H9 (cell line): ENCODE results near the gene HHAT. TPM values are rescaled to one million over a fixed set of nuclear protein-coding genes. Genes with fewer than 3 reads are reported as not detected.

Source experiments
- DNase-seq: peaks from one replicate; pipeline ENCODE4 v3.0.0-alpha.2; 2017
- H2AFZ ChIP-seq: one replicate; pipeline ENCODE4 v1.6.1; 2013; ENCODE audit warnings: mild to moderate bottlenecking, low read length, control low read depth, moderate library complexity
- H2AK5ac ChIP-seq: 2 replicates; pipeline ENCODE4 v1.6.1; 2013; ENCODE audit warnings: low read length, control low read depth, mixed read lengths; ENCODE audit not compliant: insufficient read length
- H2BK120ac ChIP-seq: one replicate; pipeline ENCODE4 v1.6.1; 2013; ENCODE audit warnings: low read depth, mild to moderate bottlenecking, low read length, control low read depth, inconsistent platforms; ENCODE audit not compliant: poor library complexity, severe bottlenecking
- H2BK12ac ChIP-seq: 2 replicates; pipeline ENCODE4 v1.6.1; 2013; ENCODE audit warnings: low read length, control low read depth, mixed read lengths, low read depth; ENCODE audit not compliant: insufficient read length
- H2BK15ac ChIP-seq: 2 replicates; pipeline ENCODE4 v1.6.1; 2013; ENCODE audit warnings: low read depth, low read length, control low read depth
- H2BK20ac ChIP-seq: one replicate; pipeline ENCODE4 v1.6.1; 2013; ENCODE audit warnings: low read depth, mild to moderate bottlenecking, low read length, control low read depth, inconsistent platforms; ENCODE audit not compliant: poor library complexity, severe bottlenecking
- H2BK5ac ChIP-seq: 2 replicates; pipeline ENCODE4 v1.6.1; 2013; ENCODE audit warnings: low read length, control low read depth, mixed read lengths; ENCODE audit not compliant: insufficient read length
- H3K14ac ChIP-seq: 2 replicates; pipeline ENCODE4 v1.6.1; 2013; ENCODE audit warnings: low read length, control low read depth; ENCODE audit not compliant: insufficient read depth
- H3K18ac ChIP-seq: 2 replicates; pipeline ENCODE4 v1.6.1; 2013; ENCODE audit warnings: low read depth, mild to moderate bottlenecking, mixed read lengths, low read length, control low read depth; ENCODE audit not compliant: insufficient read length
- H3K23ac ChIP-seq: 2 replicates; pipeline ENCODE4 v1.6.1; 2013; ENCODE audit warnings: low read length, control low read depth, mixed read lengths, low read depth; ENCODE audit not compliant: insufficient read length
- H3K23me2 ChIP-seq: 2 replicates; pipeline ENCODE4 v1.6.1; 2013; ENCODE audit warnings: low read depth, mild to moderate bottlenecking, mixed read lengths, low read length, control low read depth; ENCODE audit not compliant: insufficient read length, poor library complexity, severe bottlenecking
- H3K27ac ChIP-seq: 2 replicates; pipeline ENCODE4 v1.5.1; 2013; ENCODE audit warnings: low read length, control low read depth, mixed read lengths, low read depth; ENCODE audit not compliant: insufficient read length
- H3K27me3 ChIP-seq: 2 replicates; pipeline ENCODE4 v1.6.1; 2013; ENCODE audit warnings: low read length, control low read depth, inconsistent platforms; ENCODE audit not compliant: insufficient read depth
- H3K4ac ChIP-seq: 2 replicates; pipeline ENCODE4 v1.6.1; 2013; ENCODE audit warnings: low read depth, mild to moderate bottlenecking, control low read depth, inconsistent platforms, low read length, moderate library complexity
- H3K4me1 ChIP-seq: 2 replicates; pipeline ENCODE4 v1.6.1; 2013; ENCODE audit warnings: low read length, control low read depth, inconsistent platforms; ENCODE audit not compliant: insufficient read depth
- H3K4me2 ChIP-seq: 2 replicates; pipeline ENCODE4 v1.6.1; 2013; ENCODE audit warnings: low read length, control low read depth, mixed read lengths; ENCODE audit not compliant: insufficient read length, insufficient read depth
- H3K56ac ChIP-seq: 2 replicates; pipeline ENCODE4 v1.6.1; 2013; ENCODE audit warnings: low read depth, mild to moderate bottlenecking, mixed read lengths, low read length, control low read depth; ENCODE audit not compliant: insufficient read length
- H3K79me1 ChIP-seq: 2 replicates; pipeline ENCODE4 v1.6.1; 2013; ENCODE audit warnings: low read depth, mild to moderate bottlenecking, moderate library complexity, low read length, control low read depth, inconsistent platforms; ENCODE audit not compliant: insufficient read depth, poor library complexity, severe bottlenecking
- H3K79me2 ChIP-seq: 2 replicates; pipeline ENCODE4 v1.6.1; 2013; ENCODE audit warnings: low read length, control low read depth, inconsistent platforms; ENCODE audit not compliant: insufficient read depth
- H3K9ac ChIP-seq: 2 replicates; pipeline ENCODE4 v1.6.1; 2013; ENCODE audit warnings: low read length, control low read depth, mixed read lengths; ENCODE audit not compliant: insufficient read length; ENCODE audit errors: extremely low read depth
- H3K9me3 ChIP-seq: one replicate; pipeline ENCODE4 v1.6.1; 2013; ENCODE audit warnings: low read depth, low read length, inconsistent platforms; ENCODE audit not compliant: control insufficient read depth
- H3T11ph ChIP-seq: one replicate; pipeline ENCODE4 v1.6.1; 2013; ENCODE audit warnings: mild to moderate bottlenecking, low read length, control low read depth, inconsistent platforms
- H4K20me1 ChIP-seq: one replicate; pipeline ENCODE4 v1.6.1; 2013; ENCODE audit not compliant: control insufficient read depth, insufficient read length, insufficient read depth
- H4K5ac ChIP-seq: 2 replicates; pipeline ENCODE4 v1.6.1; 2013; ENCODE audit warnings: low read depth, mild to moderate bottlenecking, mixed read lengths, low read length, control low read depth; ENCODE audit not compliant: insufficient read length
- H4K8ac ChIP-seq: replicated peaks from 2 replicates; pipeline ENCODE4 v1.6.1; 2013; ENCODE audit warnings: low read length, control low read depth, mixed read lengths, low read depth; ENCODE audit not compliant: insufficient read length
- H4K91ac ChIP-seq: 2 replicates; pipeline ENCODE4 v1.6.1; 2013; ENCODE audit warnings: low read depth, mild to moderate bottlenecking, moderate library complexity, mixed read lengths, low read length, control low read depth; ENCODE audit not compliant: insufficient read length
- H3K27ac Mint-ChIP-seq, 3 experiments: 2 replicates in 2 of 3; 3 replicates in 1 of 3; pipeline ENCODE4 v1.8.0; 2020 to 2021; ENCODE audit warnings: mixed read lengths in 3 of 3, mild to moderate bottlenecking in 1 of 3, moderate library complexity in 1 of 3
- H3K27me3 Mint-ChIP-seq: 2 replicates; pipeline ENCODE4 v1.8.0; 2021; ENCODE audit warnings: low read depth, mild to moderate bottlenecking, moderate library complexity, mixed read lengths
- H3K36me3 Mint-ChIP-seq, 3 experiments: 2 replicates in 2 of 3; 3 replicates in 1 of 3; pipeline ENCODE4 v1.8.0; 2020 to 2021; ENCODE audit warnings: low read depth in 3 of 3, mixed read lengths in 3 of 3; ENCODE audit not compliant: insufficient read depth in 1 of 3
- H3K4me1 Mint-ChIP-seq, 2 experiments: 2 replicates each; pipeline ENCODE4 v1.8.0; 2020; ENCODE audit warnings: mixed read lengths in 2 of 2
- H3K4me3 Mint-ChIP-seq, 2 experiments: 2 replicates in 1 of 2; 3 replicates in 1 of 2; pipeline ENCODE4 v1.8.0; 2020 to 2021; ENCODE audit warnings: mild to moderate bottlenecking in 2 of 2, mixed read lengths in 2 of 2, moderate library complexity in 1 of 2
- H3K9me3 Mint-ChIP-seq, 2 experiments: 2 replicates in 1 of 2; 3 replicates in 1 of 2; pipeline ENCODE4 v1.8.0; 2020; ENCODE audit warnings: mild to moderate bottlenecking in 2 of 2, mixed read lengths in 2 of 2, moderate library complexity in 1 of 2
- WGBS: extraction: QIAGEN DNeasy Blood & Tissue Kit; methylation state at CpG from one replicate; pipeline ENCODE4 v1.1.7; 2013; ENCODE audit warnings: missing lambda C conversion rate, low lambda C conversion rate, mixed read lengths; ENCODE audit not compliant: insufficient read length; ENCODE audit errors: extremely low coverage; 5-methylcytosine and 5-hydroxymethylcytosine counted together
- total RNA-seq: library from RNA; stranded (reverse); gene quantifications from 2 replicates; pipeline ENCODE4 v1.2.1, GENCODE V29; 2021
- TF ChIP-seq, protein P1 (sequence below): fragments of 200-600 bp; sonication (generic); conservative IDR thresholded peaks from 3 replicates; pipeline ENCODE4 v1.8.0; 2021; ENCODE audit warnings: antibody characterized with exemption, mild to moderate bottlenecking

Gene HHAT
- total RNA-seq, 1 experiment from 2014 or later: 0.48 TPM

DNA sequence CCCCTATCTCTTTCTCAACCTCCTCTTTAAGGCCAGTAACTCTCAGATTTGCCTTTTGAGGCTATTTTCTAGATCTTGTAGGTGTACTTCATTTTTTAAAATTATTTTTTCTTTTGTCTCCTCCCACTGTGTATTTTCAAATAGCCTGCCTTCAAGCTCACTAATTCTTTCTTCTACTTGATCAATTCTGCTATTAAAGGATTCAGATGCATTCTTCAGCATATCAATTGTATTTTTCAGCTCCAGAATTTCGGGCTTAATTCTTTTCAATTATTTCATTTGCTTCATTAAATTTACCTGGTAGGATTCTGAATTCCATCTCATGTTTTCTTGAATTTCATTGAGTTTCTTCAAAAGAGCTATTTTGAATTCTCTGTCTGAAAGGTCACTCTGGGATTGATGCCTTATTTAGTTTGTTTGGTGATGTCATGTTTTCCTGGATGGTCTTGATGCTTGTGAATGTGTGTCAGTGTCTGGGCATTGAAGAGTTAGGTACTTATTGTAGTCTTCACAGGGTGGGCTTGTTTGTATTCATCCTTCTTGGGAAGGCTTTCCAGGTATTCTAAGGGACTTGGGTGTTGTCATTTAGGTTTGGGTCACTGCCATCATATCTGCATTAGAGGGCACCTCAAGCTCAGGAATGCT, 3.6 kb upstream of the HHAT start:
- Histone ChIP-seq H2BK15ac (no peak overlapping the region), H2AK5ac (no peak overlapping the region), H3K27me3 (peaks cover 20% of the 10 kb centered on the region), H2BK5ac (no peak overlapping the region), H3K9me3 (no peaks in the 10 kb centered on the region), H3K27ac (no peak overlapping the region), H2AFZ (no peak overlapping the region), H2BK120ac (no peak overlapping the region), H3K79me1 (no peaks in the 10 kb centered on the region), H4K91ac (no peak overlapping the region), H2BK12ac (no peak overlapping the region), H3K23me2 (peaks cover 10% of the 10 kb centered on the region), H3K79me2 (no peaks in the 10 kb centered on the region), H4K5ac (no peak overlapping the region), H2BK20ac (no peak overlapping the region), H3K18ac (no peak overlapping the region), H3K14ac (no peak overlapping the region), H3K23ac (no peak overlapping the region), H3K4ac (no peak overlapping the region), H3K56ac (no peak overlapping the region), H4K20me1 (no peaks in the 10 kb centered on the region), H3K9ac (no peak overlapping the region), H3T11ph (no peak overlapping the region), H3K4me1 (no peaks in the 10 kb centered on the region), H3K4me2 (no peak overlapping the region), H4K8ac (no peak overlapping the region)
- H3K27me3 Mint-ChIP-seq: peaks cover 69% of the 10 kb centered on the region
- peaks cover 15 to 16% of the 10 kb centered on the region in 2 experiments for H3K4me1 Mint-ChIP-seq
- peaks cover 8 to 11% of the 10 kb centered on the region in 2 experiments for H3K9me3 Mint-ChIP-seq
- DNase-seq: no peak
- H3K27ac Mint-ChIP-seq: no peak overlapping the region
- no CpG with 5 or more reads among the region's 1 CpG for WGBS
- H3K4me3 Mint-ChIP-seq: no peak overlapping the region
- TF ChIP-seq, protein P1, sequence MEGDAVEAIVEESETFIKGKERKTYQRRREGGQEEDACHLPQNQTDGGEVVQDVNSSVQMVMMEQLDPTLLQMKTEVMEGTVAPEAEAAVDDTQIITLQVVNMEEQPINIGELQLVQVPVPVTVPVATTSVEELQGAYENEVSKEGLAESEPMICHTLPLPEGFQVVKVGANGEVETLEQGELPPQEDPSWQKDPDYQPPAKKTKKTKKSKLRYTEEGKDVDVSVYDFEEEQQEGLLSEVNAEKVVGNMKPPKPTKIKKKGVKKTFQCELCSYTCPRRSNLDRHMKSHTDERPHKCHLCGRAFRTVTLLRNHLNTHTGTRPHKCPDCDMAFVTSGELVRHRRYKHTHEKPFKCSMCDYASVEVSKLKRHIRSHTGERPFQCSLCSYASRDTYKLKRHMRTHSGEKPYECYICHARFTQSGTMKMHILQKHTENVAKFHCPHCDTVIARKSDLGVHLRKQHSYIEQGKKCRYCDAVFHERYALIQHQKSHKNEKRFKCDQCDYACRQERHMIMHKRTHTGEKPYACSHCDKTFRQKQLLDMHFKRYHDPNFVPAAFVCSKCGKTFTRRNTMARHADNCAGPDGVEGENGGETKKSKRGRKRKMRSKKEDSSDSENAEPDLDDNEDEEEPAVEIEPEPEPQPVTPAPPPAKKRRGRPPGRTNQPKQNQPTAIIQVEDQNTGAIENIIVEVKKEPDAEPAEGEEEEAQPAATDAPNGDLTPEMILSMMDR: no peak
- no peaks in the 10 kb centered on the region for H3K36me3 Mint-ChIP-seq
